ENCODE results near the gene HSPB6. TPM values are rescaled to one million over a fixed set of nuclear protein-coding genes. Genes with fewer than 3 reads are reported as not detected.

Gene HSPB6
- polyA plus RNA-seq, 2 of the 4 experiments (the other 2 are of a cell fraction) = 0.16 to 0.26 TPM

DNA sequence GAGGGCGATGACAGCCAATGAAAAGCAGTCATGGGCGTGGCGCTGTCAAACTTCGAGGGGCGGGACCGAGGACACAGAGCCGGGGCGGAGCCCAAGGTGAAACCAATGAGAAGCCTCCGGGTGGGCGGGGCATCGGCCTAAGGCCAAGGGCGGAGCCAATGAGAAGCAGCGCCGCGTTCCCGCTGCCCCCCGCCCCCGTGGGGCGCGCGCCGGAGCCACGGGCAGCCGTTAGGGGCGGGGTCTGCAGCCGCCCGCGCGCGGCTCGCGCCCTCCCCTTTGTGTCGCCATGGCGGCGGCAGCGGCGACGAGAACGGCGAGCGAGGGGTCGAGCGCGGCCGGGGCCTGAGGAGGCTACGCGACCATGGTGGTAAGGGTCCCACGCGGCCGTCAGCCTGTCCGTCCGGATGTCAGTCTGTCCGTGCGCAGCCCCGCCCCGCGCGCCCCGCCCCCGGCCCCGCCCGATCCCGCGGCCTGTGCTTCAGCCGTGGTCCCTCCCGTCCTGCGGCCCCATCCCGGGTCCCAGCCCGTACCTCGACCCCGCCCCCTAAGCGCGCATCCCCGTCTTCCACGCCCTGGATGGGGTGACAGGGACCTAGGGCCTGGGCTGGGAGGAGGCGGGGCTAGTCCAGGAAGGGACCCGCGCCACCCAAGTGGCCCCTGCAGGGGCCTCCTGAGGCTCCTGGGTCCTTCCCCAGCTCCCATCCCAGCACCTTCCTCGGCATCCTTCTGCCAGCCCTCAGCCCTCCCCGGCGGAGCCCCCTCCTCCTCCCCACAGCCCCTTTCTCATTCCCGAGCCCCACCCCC is 18.7 kb upstream of the HSPB6 start, which contains the start of gene ARHGAP33:
Gene ARHGAP33, plus strand, starts transcription at position 267 of the 804 bp plus-strand sequence. Its CDS starts 95 bp downstream, at position 362.
- Histone ChIP-seq H3K4me2 (peak within 1 kb of the TSS; percentile 96), H3K9me3 (no peaks in the 10 kb centered on the region), H3K27ac (peak within 1 kb of the TSS; percentile 47 to 81), H3K4me1 (peaks cover 31% of the 10 kb centered on the region), H3K4me3 (peak within 1 kb of the TSS; percentile 62)
- DNase-seq (ENCODE audit: low read depth in 1 of 2, low spot score in 1 of 2) (peak; percentile 98 to 99), FAIRE-seq (peak; percentile 98), ATAC-seq (peak; percentile 78 to 90)
- ChIA-PET CTCF (interaction anchor here (0.6 to 3.3 kb wide), 7 partner anchors 13 to 312 kb away, joined by 3 to 23 read pairs (median 4); no protein-coding TSS in a partner anchor), POLR2A (interaction anchor here (1.2 kb wide), 1 partner anchor 27 kb away, joined by 3 read pairs; the partner anchor contains the start of gene LIN37)
- TF ChIP-seq RAD21 (conservative IDR thresholded peaks at IDR 0.05 in 1 of 2, IDR thresholded peaks at IDR 0.05 in 1 of 2) (0 out of 5 replicates have a peak, but pooled peaks of 1 of the 2 experiments have one; percentile 11), CBX2 (IDR thresholded peaks at IDR 0.05; ENCODE audit: borderline replicate concordance, low read depth) (no peak), KDM5A (IDR thresholded peaks at IDR 0.05) (no peak), SMC3 (IDR thresholded peaks at IDR 0.05) (no peak), JUN (IDR thresholded peaks at IDR 0.05) (peak in 1 of 2 experiments; percentile 39; a peak in 1 of 5 replicates), RFX5 (IDR thresholded peaks at IDR 0.05) (peak; percentile 73)
- TF ChIP-seq, protein P1, sequence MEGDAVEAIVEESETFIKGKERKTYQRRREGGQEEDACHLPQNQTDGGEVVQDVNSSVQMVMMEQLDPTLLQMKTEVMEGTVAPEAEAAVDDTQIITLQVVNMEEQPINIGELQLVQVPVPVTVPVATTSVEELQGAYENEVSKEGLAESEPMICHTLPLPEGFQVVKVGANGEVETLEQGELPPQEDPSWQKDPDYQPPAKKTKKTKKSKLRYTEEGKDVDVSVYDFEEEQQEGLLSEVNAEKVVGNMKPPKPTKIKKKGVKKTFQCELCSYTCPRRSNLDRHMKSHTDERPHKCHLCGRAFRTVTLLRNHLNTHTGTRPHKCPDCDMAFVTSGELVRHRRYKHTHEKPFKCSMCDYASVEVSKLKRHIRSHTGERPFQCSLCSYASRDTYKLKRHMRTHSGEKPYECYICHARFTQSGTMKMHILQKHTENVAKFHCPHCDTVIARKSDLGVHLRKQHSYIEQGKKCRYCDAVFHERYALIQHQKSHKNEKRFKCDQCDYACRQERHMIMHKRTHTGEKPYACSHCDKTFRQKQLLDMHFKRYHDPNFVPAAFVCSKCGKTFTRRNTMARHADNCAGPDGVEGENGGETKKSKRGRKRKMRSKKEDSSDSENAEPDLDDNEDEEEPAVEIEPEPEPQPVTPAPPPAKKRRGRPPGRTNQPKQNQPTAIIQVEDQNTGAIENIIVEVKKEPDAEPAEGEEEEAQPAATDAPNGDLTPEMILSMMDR (IDR thresholded peaks at IDR 0.05) = no peak
- TF ChIP-seq, protein P2, sequence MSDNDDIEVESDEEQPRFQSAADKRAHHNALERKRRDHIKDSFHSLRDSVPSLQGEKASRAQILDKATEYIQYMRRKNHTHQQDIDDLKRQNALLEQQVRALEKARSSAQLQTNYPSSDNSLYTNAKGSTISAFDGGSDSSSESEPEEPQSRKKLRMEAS (IDR thresholded peaks at IDR 0.05) = peak; percentile 47; the same call in 1 of the 2 replicates
- WGBS (ENCODE audit: missing lambda C conversion rate) = 2% methylated on average over 59 of the region's 82 CpGs

DNA sequence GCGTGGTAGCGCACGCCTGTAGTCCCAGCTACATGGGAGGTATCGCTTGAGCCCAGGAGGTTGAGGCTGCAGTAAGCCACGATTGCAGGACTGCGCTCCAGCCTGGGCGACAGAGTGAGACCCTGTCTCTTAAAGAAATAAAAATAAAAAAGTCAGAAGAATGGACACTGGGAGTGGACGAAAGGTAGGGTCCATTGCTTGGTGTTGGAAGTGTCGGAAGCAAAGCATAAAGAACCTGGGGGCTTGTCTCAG is 18.1 kb upstream of the HSPB6 start:
- ChIA-PET POLR2A (interaction anchor here (1.2 kb wide), 1 partner anchor 27 kb away, joined by 3 read pairs; the partner anchor contains the start of gene LIN37), CTCF (interaction anchor here (0.7 kb wide), 1 partner anchor 9 kb away, joined by 3 read pairs; no protein-coding TSS in a partner anchor)
- peak; percentile 12 to 53 for ATAC-seq
- no peak for FAIRE-seq
- WGBS (ENCODE audit: missing lambda C conversion rate) = 13% methylated on average over 9 of the region's 9 CpGs
- H3K4me2 ChIP-seq = peak overlapping the region; percentile 96
- H3K9me3 ChIP-seq = no peaks in the 10 kb centered on the region
- no peak overlapping the region for H3K27ac ChIP-seq
- TF ChIP-seq HDAC2 (IDR thresholded peaks at IDR 0.05) = no peak
- no peak for TF ChIP-seq EHF (CRISPR knock-in tag; IDR thresholded peaks at IDR 0.05)
- TF ChIP-seq PHF8 (IDR thresholded peaks at IDR 0.05; ENCODE audit: borderline replicate concordance, low read depth) = no peak
- TF ChIP-seq RAD21 (conservative IDR thresholded peaks at IDR 0.05 in 1 of 2, IDR thresholded peaks at IDR 0.05 in 1 of 2) = no peak
- no peak for TF ChIP-seq RCOR1 (IDR thresholded peaks at IDR 0.05; ENCODE audit: low read depth, low read length)
- TF ChIP-seq, protein P1 (IDR thresholded peaks at IDR 0.05) = no peak
- TF ChIP-seq EP300 (IDR thresholded peaks at IDR 0.05) = no peak
- TF ChIP-seq CHD2 (IDR thresholded peaks at IDR 0.05; ENCODE audit: low read length, partially characterized antibody) = no peak
- TF ChIP-seq NFE2L2 (conservative IDR thresholded peaks at IDR 0.05; ENCODE audit: low read length) = no peak
- TF ChIP-seq, protein P2 (IDR thresholded peaks at IDR 0.05) = no peak
- TF ChIP-seq CBX2 (IDR thresholded peaks at IDR 0.05; ENCODE audit: borderline replicate concordance, low read depth) = no peak
- TF ChIP-seq RFX5 (IDR thresholded peaks at IDR 0.05) = no peak
- TF ChIP-seq CHD4 (IDR thresholded peaks at IDR 0.05; ENCODE audit: borderline replicate concordance) = no peak
- no peak for TF ChIP-seq JUNB (IDR thresholded peaks at IDR 0.05)
- TF ChIP-seq KDM5A (IDR thresholded peaks at IDR 0.05) = no peak
- no peak for TF ChIP-seq SMC3 (IDR thresholded peaks at IDR 0.05)
- TF ChIP-seq TP53 (CRISPR knock-in tag; IDR thresholded peaks at IDR 0.05) = no peak
- no peak for TF ChIP-seq CEBPB (IDR thresholded peaks at IDR 0.05)
- TF ChIP-seq, protein P3, sequence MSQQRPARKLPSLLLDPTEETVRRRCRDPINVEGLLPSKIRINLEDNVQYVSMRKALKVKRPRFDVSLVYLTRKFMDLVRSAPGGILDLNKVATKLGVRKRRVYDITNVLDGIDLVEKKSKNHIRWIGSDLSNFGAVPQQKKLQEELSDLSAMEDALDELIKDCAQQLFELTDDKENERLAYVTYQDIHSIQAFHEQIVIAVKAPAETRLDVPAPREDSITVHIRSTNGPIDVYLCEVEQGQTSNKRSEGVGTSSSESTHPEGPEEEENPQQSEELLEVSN (IDR thresholded peaks at IDR 0.05; ENCODE audit: borderline replicate concordance, low read depth) = no peak
- peak overlapping the region; percentile 62 for H3K4me3 ChIP-seq
- no peak for DNase-seq (ENCODE audit: low read depth in 1 of 2, low spot score in 1 of 2)
- peaks cover 31% of the 10 kb centered on the region for H3K4me1 ChIP-seq

All from A549 (cell line).